ENCODE data around the gene MUC5B.

Gene MUC5B

GRCh38 chr11:1205121-1205986, 17.5 kb upstream of the MUC5B start:
- Histone ChIP-seq H3K4me1 (no peaks in the 10 kb centered on the region), H3K27me3 (ENCODE audit: control insufficient read depth, insufficient read depth, low read length) (no peaks in the 10 kb centered on the region), H2AFZ (no peak overlapping the region), H3K36me3 (ENCODE audit: control insufficient read depth, insufficient read depth, low read length) (no peaks in the 10 kb centered on the region), H3K79me2 (no peaks in the 10 kb centered on the region), H3K9ac (no peak overlapping the region), H3K4me2 (ENCODE audit: low read length) (no peak overlapping the region), H3K4me3 (ENCODE audit: low read depth, low read length) (no peak overlapping the region), H3K9me3 (ENCODE audit: control insufficient read depth, low read length) (no peaks in the 10 kb centered on the region), H3K27ac (no peak overlapping the region)
- TF ChIP-seq CTCF (IDR thresholded peaks at IDR 0.05), result no peak

GRCh38 chr11:1205987-1206331, 16.9 kb upstream of the MUC5B start:
- H3K4me1 ChIP-seq, result no peaks in the 10 kb centered on the region
- H2AFZ ChIP-seq, result no peak overlapping the region
- no peaks in the 10 kb centered on the region for H3K9me3 ChIP-seq (ENCODE audit: control insufficient read depth, low read length)
- no peak overlapping the region for H3K4me3 ChIP-seq (ENCODE audit: low read depth, low read length)
- H3K27me3 ChIP-seq (ENCODE audit: control insufficient read depth, insufficient read depth, low read length), result no peaks in the 10 kb centered on the region
- H3K27ac ChIP-seq, result no peak overlapping the region
- H3K9ac ChIP-seq, result no peak overlapping the region
- TF ChIP-seq CTCF (IDR thresholded peaks at IDR 0.05), result no peak
- no peaks in the 10 kb centered on the region for H3K36me3 ChIP-seq (ENCODE audit: control insufficient read depth, insufficient read depth, low read length)
- no peaks in the 10 kb centered on the region for H3K79me2 ChIP-seq
- no peak overlapping the region for H3K4me2 ChIP-seq (ENCODE audit: low read length)

GRCh38 chr11:1206391-1207271, 16.2 kb upstream of the MUC5B start:
- no peaks in the 10 kb centered on the region for H3K36me3 ChIP-seq (ENCODE audit: control insufficient read depth, insufficient read depth, low read length)
- H3K4me1 ChIP-seq, result no peaks in the 10 kb centered on the region
- no peaks in the 10 kb centered on the region for H3K9me3 ChIP-seq (ENCODE audit: control insufficient read depth, low read length)
- H2AFZ ChIP-seq, result no peak overlapping the region
- no peak for TF ChIP-seq CTCF (IDR thresholded peaks at IDR 0.05)
- no peak overlapping the region for H3K4me3 ChIP-seq (ENCODE audit: low read depth, low read length)
- H3K4me2 ChIP-seq (ENCODE audit: low read length), result no peak overlapping the region
- H3K9ac ChIP-seq, result no peak overlapping the region
- H3K27ac ChIP-seq, result no peak overlapping the region
- H3K79me2 ChIP-seq, result no peaks in the 10 kb centered on the region
- no peaks in the 10 kb centered on the region for H3K27me3 ChIP-seq (ENCODE audit: control insufficient read depth, insufficient read depth, low read length)

- H3K4me2 ChIP-seq (ENCODE audit: low read length), result no peak overlapping the region
- TF ChIP-seq CTCF (IDR thresholded peaks at IDR 0.05), result no peak
- no peak overlapping the region for H2AFZ ChIP-seq
- H3K4me1 ChIP-seq, result no peaks in the 10 kb centered on the region
- no peak overlapping the region for H3K4me3 ChIP-seq (ENCODE audit: low read depth, low read length)
- no peak overlapping the region for H3K27ac ChIP-seq
- no peaks in the 10 kb centered on the region for H3K79me2 ChIP-seq
- no peaks in the 10 kb centered on the region for H3K27me3 ChIP-seq (ENCODE audit: control insufficient read depth, insufficient read depth, low read length)
- H3K36me3 ChIP-seq (ENCODE audit: control insufficient read depth, insufficient read depth, low read length), result no peaks in the 10 kb centered on the region
- H3K9ac ChIP-seq, result no peak overlapping the region
- H3K9me3 ChIP-seq (ENCODE audit: control insufficient read depth, low read length), result no peaks in the 10 kb centered on the region
These were observed 15.3 kb upstream of the MUC5B start for GRCh38 chr11:1207401-1208143.
